ENCODE results near the gene ADAM33.

ADAM33 gene

GRCh38 chr20:3670511-3670910 lies 11.3 kb downstream of the ADAM33 start:
- H3K27me3 Mint-ChIP-seq, result peaks cover 50% of the 10 kb centered on the region

GRCh38 chr20:3669710-3670367 lies 12.0 kb downstream of the ADAM33 start:
- Mint-ChIP-seq H3K4me3 (no peak overlapping the region), H3K9me3 (no peaks in the 10 kb centered on the region), H3K36me3 (ENCODE audit: low read depth) (no peaks in the 10 kb centered on the region), H3K27me3 (peaks cover 44% of the 10 kb centered on the region), H3K4me1 (ENCODE audit: low read depth) (peaks cover 16% of the 10 kb centered on the region), H3K27ac (no peak overlapping the region)
- DNase-seq, result no peak

More at GRCh38 chr20:3670511-3670910, 11.3 kb downstream of the ADAM33 start:
- no peak for DNase-seq
- H3K4me3 Mint-ChIP-seq, result no peak overlapping the region
- H3K36me3 Mint-ChIP-seq (ENCODE audit: low read depth), result no peaks in the 10 kb centered on the region
- H3K4me1 Mint-ChIP-seq (ENCODE audit: low read depth), result peaks cover 16% of the 10 kb centered on the region
- H3K27ac Mint-ChIP-seq, result no peak overlapping the region
- H3K9me3 Mint-ChIP-seq, result no peaks in the 10 kb centered on the region

- Mint-ChIP-seq H3K36me3 (ENCODE audit: low read depth) (no peaks in the 10 kb centered on the region), H3K9me3 (no peaks in the 10 kb centered on the region), H3K4me1 (ENCODE audit: low read depth) (peaks cover 14% of the 10 kb centered on the region), H3K27me3 (peaks cover 39% of the 10 kb centered on the region), H3K27ac (no peak overlapping the region), H3K4me3 (no peak overlapping the region)
- no peak for DNase-seq
Observed at GRCh38 chr20:3667434-3668037, 14.3 kb downstream of the ADAM33 start.

- H3K4me1 Mint-ChIP-seq (ENCODE audit: low read depth), result peaks cover 21% of the 10 kb centered on the region
- peaks cover 39% of the 10 kb centered on the region for H3K27me3 Mint-ChIP-seq
- H3K36me3 Mint-ChIP-seq (ENCODE audit: low read depth), result no peaks in the 10 kb centered on the region
- no peak for DNase-seq
- H3K27ac Mint-ChIP-seq, result no peak overlapping the region
- no peak overlapping the region for H3K4me3 Mint-ChIP-seq
- no peaks in the 10 kb centered on the region for H3K9me3 Mint-ChIP-seq
Observed at GRCh38 chr20:3663858-3664257, 18.0 kb downstream of the ADAM33 start.

- no peak within 1 kb of the TSS for H3K27ac Mint-ChIP-seq
- peaks cover 22% of the 10 kb centered on the region for H3K4me1 Mint-ChIP-seq (ENCODE audit: low read depth)
- no peaks in the 10 kb centered on the region for H3K9me3 Mint-ChIP-seq
- H3K4me3 Mint-ChIP-seq, result no peak within 1 kb of the TSS
- DNase-seq, result no peak
- H3K27me3 Mint-ChIP-seq, result peaks cover 41% of the 10 kb centered on the region
- no peaks in the 10 kb centered on the region for H3K36me3 Mint-ChIP-seq (ENCODE audit: low read depth)
Observed at GRCh38 chr20:3663031-3663701, 18.6 kb downstream of the ADAM33 start, which contains the start of gene GFRA4. Gene GFRA4, minus strand, starts transcription at chr20:3663399. Its CDS starts 0 bp downstream, at chr20:3663399.

GRCh38 chr20:3661814-3662665 lies 19.8 kb downstream of the ADAM33 start:
- H3K36me3 Mint-ChIP-seq (ENCODE audit: low read depth), result no peaks in the 10 kb centered on the region
- no peak overlapping the region for H3K27ac Mint-ChIP-seq
- no peak overlapping the region for H3K4me3 Mint-ChIP-seq
- no peak for DNase-seq
- H3K4me1 Mint-ChIP-seq (ENCODE audit: low read depth), result peaks cover 20% of the 10 kb centered on the region
- no peaks in the 10 kb centered on the region for H3K9me3 Mint-ChIP-seq
- H3K27me3 Mint-ChIP-seq, result peaks cover 47% of the 10 kb centered on the region

- Mint-ChIP-seq H3K4me3 (no peak overlapping the region), H3K9me3 (no peaks in the 10 kb centered on the region), H3K4me1 (ENCODE audit: low read depth) (peaks cover 15% of the 10 kb centered on the region), H3K36me3 (ENCODE audit: low read depth) (no peaks in the 10 kb centered on the region), H3K27me3 (peaks cover 47% of the 10 kb centered on the region), H3K27ac (no peak overlapping the region)
- DNase-seq, result no peak
Observed at GRCh38 chr20:3661060-3661813, 20.6 kb downstream of the ADAM33 start.

GRCh38 chr20:3660262-3661059 lies 21.3 kb downstream of the ADAM33 start:
- Mint-ChIP-seq H3K4me3 (no peak overlapping the region), H3K27me3 (peaks cover 47% of the 10 kb centered on the region), H3K4me1 (ENCODE audit: low read depth) (peaks cover 9% of the 10 kb centered on the region), H3K27ac (no peak overlapping the region), H3K9me3 (no peaks in the 10 kb centered on the region), H3K36me3 (ENCODE audit: low read depth) (no peaks in the 10 kb centered on the region)
- no peak for DNase-seq

- Mint-ChIP-seq H3K27ac (no peak overlapping the region), H3K4me1 (ENCODE audit: low read depth) (peaks cover 9% of the 10 kb centered on the region), H3K4me3 (no peak overlapping the region), H3K27me3 (peaks cover 47% of the 10 kb centered on the region), H3K36me3 (ENCODE audit: low read depth) (no peaks in the 10 kb centered on the region), H3K9me3 (no peaks in the 10 kb centered on the region)
- no peak for DNase-seq
Observed at GRCh38 chr20:3659492-3660261, 22.1 kb downstream of the ADAM33 start.

GRCh38 chr20:3658716-3659491 lies 22.9 kb downstream of the ADAM33 start:
- Mint-ChIP-seq H3K4me1 (ENCODE audit: low read depth) (peaks cover 9% of the 10 kb centered on the region), H3K27me3 (peaks cover 47% of the 10 kb centered on the region), H3K9me3 (no peaks in the 10 kb centered on the region), H3K36me3 (ENCODE audit: low read depth) (no peaks in the 10 kb centered on the region), H3K4me3 (no peak overlapping the region), H3K27ac (no peak overlapping the region)
- DNase-seq, result no peak

- no peak overlapping the region for H3K27ac Mint-ChIP-seq
- H3K4me3 Mint-ChIP-seq, result no peak overlapping the region
- H3K4me1 Mint-ChIP-seq (ENCODE audit: low read depth), result peaks cover 9% of the 10 kb centered on the region
- H3K36me3 Mint-ChIP-seq (ENCODE audit: low read depth), result no peaks in the 10 kb centered on the region
- no peak for DNase-seq
- H3K9me3 Mint-ChIP-seq, result no peaks in the 10 kb centered on the region
- peaks cover 43% of the 10 kb centered on the region for H3K27me3 Mint-ChIP-seq
Observed at GRCh38 chr20:3658019-3658715, 23.6 kb downstream of the ADAM33 start.

- H3K4me3 Mint-ChIP-seq, result no peak overlapping the region
- DNase-seq, result no peak
- H3K27ac Mint-ChIP-seq, result no peak overlapping the region
- peaks cover 4% of the 10 kb centered on the region for H3K4me1 Mint-ChIP-seq (ENCODE audit: low read depth)
- peaks cover 20% of the 10 kb centered on the region for H3K27me3 Mint-ChIP-seq
- peaks cover 7% of the 10 kb centered on the region for H3K36me3 Mint-ChIP-seq (ENCODE audit: low read depth)
- no peaks in the 10 kb centered on the region for H3K9me3 Mint-ChIP-seq
Observed at GRCh38 chr20:3655131-3655405, 26.7 kb downstream of the ADAM33 start.
